ENCODE measurements around the gene DDX27. TPM values are rescaled to one million over a fixed set of nuclear protein-coding genes. Genes with fewer than 3 reads are reported as not detected.

Gene DDX27
- total and polyA plus RNA-seq, 2 of the 13 experiments (the other 11 are each of a cell fraction or from before 2014, with no cell fraction given), result 42.6 to 72.8 TPM

- TF ChIP-seq ZBTB21 (CRISPR knock-in tag; IDR thresholded peaks at IDR 0.05), result no peak
- TF ChIP-seq ZBTB39 (CRISPR knock-in tag; IDR thresholded peaks at IDR 0.05), result no peak
- peak; percentile 66 for TF ChIP-seq ARNTL (CRISPR knock-in tag; IDR thresholded peaks at IDR 0.05)
- TF ChIP-seq ZNF264 (CRISPR knock-in tag; IDR thresholded peaks at IDR 0.05), result no peak
- TF ChIP-seq ZNF446 (CRISPR knock-in tag; IDR thresholded peaks at IDR 0.05), result no peak
- TF ChIP-seq TRIM24 (CRISPR knock-in tag; IDR thresholded peaks at IDR 0.05), result no peak
- TF ChIP-seq POGZ (CRISPR knock-in tag; IDR thresholded peaks at IDR 0.05), result peak; percentile 13; the same call in 1 of the 2 replicates
- TF ChIP-seq POLR2AphosphoS5 (IDR thresholded peaks at IDR 0.05; ENCODE audit: low read depth, low read length), result peak; percentile 81
- TF ChIP-seq CHD2 (IDR thresholded peaks at IDR 0.05; ENCODE audit: low read depth, low read length), result no peak
- TF ChIP-seq ZNF382 (CRISPR knock-in tag; IDR thresholded peaks at IDR 0.05; ENCODE audit: borderline replicate concordance), result no peak
- TF ChIP-seq ZNF749 (CRISPR knock-in tag; IDR thresholded peaks at IDR 0.05; ENCODE audit: borderline replicate concordance), result 0 out of 2 replicates have a peak, but pooled peaks have one; percentile 57
- peak; percentile 38; the same call in 1 of the 2 replicates for TF ChIP-seq ZGPAT (CRISPR knock-in tag; IDR thresholded peaks at IDR 0.05)
- 0 out of 2 replicates have a peak, but pooled peaks have one; percentile 46 for TF ChIP-seq MAF1 (CRISPR knock-in tag; IDR thresholded peaks at IDR 0.05; ENCODE audit: borderline replicate concordance)
- no peak for TF ChIP-seq ZNF891 (CRISPR knock-in tag; IDR thresholded peaks at IDR 0.05)
- TF ChIP-seq, protein P1, sequence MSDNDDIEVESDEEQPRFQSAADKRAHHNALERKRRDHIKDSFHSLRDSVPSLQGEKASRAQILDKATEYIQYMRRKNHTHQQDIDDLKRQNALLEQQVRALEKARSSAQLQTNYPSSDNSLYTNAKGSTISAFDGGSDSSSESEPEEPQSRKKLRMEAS (IDR thresholded peaks at IDR 0.05), result no peak
- TF ChIP-seq SIN3A (IDR thresholded peaks at IDR 0.05; ENCODE audit: borderline replicate concordance, low read depth, low read length), result peak; percentile 35; the same call in 1 of the 2 replicates
- peak; percentile 53; the same call in 1 of the 2 replicates for TF ChIP-seq RXRB (CRISPR knock-in tag; IDR thresholded peaks at IDR 0.05; ENCODE audit: borderline replicate concordance)
- no peak for TF ChIP-seq ZBTB42 (CRISPR knock-in tag; IDR thresholded peaks at IDR 0.05)
- no peak for TF ChIP-seq RBM22 (optimal IDR thresholded peaks at IDR 0.05; ENCODE audit: low read length)
- no peak for TF ChIP-seq HIVEP1 (CRISPR knock-in tag; IDR thresholded peaks at IDR 0.05)
- no peak for TF ChIP-seq ADNP (CRISPR knock-in tag; IDR thresholded peaks at IDR 0.05)
- TF ChIP-seq ZFP62 (CRISPR knock-in tag; IDR thresholded peaks at IDR 0.05), result no peak
- TF ChIP-seq ZNF557 (CRISPR knock-in tag; IDR thresholded peaks at IDR 0.05), result no peak
Measured at GRCh38 chr20:49186535-49187329, 32.5 kb upstream of the DDX27 start (continued).
